ENCODE results near the gene RYR3.

RYR3 gene

DNA sequence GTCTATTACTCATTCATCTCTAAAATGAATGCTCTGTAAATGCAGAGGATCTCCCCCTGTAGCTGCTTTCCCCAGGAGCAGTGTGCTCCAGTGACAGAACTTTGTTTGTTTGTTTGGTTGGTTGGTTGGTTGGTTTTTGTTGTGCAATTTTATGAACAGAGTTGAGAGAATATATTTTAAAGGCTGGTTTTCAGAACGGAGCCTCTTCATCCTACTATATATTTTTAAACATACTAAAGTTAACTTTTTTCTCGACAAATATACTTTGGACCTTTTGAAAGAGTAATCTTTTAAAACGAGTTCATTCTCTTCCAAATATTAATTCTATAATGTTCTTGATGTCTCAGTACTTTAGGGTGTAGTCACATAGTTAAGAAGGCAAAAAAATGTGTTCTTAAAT lies 20.2 kb downstream of the RYR3 start:
- H3K27me3 ChIP-seq = peaks cover 4% of the 10 kb centered on the region
- H3K9me3 ChIP-seq = no peaks in the 10 kb centered on the region
- no peaks in the 10 kb centered on the region for H3K4me1 ChIP-seq (ENCODE audit: control insufficient read depth in 1 of 2, insufficient read depth in 1 of 2, low read depth in 1 of 2, low read length in 1 of 2)
- H3K4me3 ChIP-seq (ENCODE audit: low read depth in 1 of 2, low read length in 1 of 2) = no peak overlapping the region
- TF ChIP-seq, protein P1, sequence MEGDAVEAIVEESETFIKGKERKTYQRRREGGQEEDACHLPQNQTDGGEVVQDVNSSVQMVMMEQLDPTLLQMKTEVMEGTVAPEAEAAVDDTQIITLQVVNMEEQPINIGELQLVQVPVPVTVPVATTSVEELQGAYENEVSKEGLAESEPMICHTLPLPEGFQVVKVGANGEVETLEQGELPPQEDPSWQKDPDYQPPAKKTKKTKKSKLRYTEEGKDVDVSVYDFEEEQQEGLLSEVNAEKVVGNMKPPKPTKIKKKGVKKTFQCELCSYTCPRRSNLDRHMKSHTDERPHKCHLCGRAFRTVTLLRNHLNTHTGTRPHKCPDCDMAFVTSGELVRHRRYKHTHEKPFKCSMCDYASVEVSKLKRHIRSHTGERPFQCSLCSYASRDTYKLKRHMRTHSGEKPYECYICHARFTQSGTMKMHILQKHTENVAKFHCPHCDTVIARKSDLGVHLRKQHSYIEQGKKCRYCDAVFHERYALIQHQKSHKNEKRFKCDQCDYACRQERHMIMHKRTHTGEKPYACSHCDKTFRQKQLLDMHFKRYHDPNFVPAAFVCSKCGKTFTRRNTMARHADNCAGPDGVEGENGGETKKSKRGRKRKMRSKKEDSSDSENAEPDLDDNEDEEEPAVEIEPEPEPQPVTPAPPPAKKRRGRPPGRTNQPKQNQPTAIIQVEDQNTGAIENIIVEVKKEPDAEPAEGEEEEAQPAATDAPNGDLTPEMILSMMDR (IDR thresholded peaks at IDR 0.05) = no peak
- no peak overlapping the region for H3K27ac ChIP-seq
- no peaks in the 10 kb centered on the region for H3K36me3 ChIP-seq

DNA sequence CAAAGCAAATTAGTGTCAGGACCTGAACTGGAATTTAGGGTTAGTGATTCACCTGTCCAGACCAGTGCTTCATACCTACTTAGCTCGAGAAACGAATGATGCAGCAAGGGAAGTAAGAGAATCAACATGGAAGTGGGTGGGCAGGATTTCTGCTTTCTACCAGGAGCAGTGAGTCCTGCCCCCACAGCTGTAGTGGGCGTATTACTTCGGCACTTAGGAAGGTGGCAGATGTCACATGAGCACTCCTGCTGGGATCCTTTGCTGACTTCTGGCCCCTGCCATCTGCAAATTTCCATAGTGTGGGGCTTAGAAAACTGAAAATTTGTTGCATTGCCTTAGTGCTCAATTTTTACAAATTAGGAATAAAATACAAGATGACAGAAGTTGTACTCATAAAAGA lies 31.2 kb downstream of the RYR3 start:
- H3K27ac ChIP-seq = no peak overlapping the region
- H3K36me3 ChIP-seq = no peaks in the 10 kb centered on the region
- no peaks in the 10 kb centered on the region for H3K27me3 ChIP-seq
- H3K4me1 ChIP-seq (ENCODE audit: control insufficient read depth in 1 of 2, insufficient read depth in 1 of 2, low read depth in 1 of 2, low read length in 1 of 2) = no peaks in the 10 kb centered on the region
- H3K9me3 ChIP-seq = no peaks in the 10 kb centered on the region
- TF ChIP-seq, protein P1 (IDR thresholded peaks at IDR 0.05) = no peak
- no peak overlapping the region for H3K4me3 ChIP-seq (ENCODE audit: low read depth in 1 of 2, low read length in 1 of 2)

DNA sequence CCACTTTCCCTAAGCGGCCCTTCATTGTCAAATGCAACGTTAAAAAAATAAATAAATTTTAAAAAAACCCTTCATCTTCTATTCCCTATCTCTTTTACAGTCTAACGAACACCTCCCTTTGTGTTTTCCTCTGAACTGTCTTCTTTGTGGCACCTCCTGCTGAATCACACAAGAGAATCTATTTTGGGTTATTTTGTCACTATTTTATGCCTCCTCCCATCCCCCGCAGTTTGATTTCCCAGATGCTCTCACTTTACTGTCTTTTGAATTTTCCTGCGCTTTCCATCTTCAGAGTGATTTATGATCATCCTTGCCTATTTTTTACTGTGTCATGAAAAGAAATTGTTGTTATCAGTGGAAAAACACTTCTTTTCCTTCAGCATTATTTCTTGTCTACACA lies 32.5 kb downstream of the RYR3 start:
- TF ChIP-seq, protein P1 (IDR thresholded peaks at IDR 0.05) = no peak
- no peak overlapping the region for H3K27ac ChIP-seq

DNA sequence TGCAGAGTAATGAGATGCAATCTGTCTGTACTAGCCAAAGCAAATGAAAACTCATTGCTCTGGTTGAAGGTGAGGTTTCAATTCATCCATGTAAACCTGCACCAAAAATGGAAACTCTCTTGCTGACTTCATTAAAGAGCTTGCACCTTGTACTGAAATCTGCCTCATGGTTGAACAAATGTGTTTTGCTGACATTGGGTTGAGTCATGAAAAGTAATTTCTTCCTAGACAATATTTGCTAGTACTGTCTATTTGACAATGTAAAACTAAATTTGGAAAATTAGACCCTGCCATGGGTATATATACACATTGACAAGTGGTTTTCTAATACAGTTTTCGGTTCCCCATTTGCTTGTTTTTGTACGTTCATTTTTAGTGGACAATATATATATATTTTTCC lies 33.3 kb downstream of the RYR3 start:
- H3K27me3 ChIP-seq = no peaks in the 10 kb centered on the region
- no peaks in the 10 kb centered on the region for H3K4me1 ChIP-seq (ENCODE audit: control insufficient read depth in 1 of 2, insufficient read depth in 1 of 2, low read depth in 1 of 2, low read length in 1 of 2)
- H3K36me3 ChIP-seq = no peaks in the 10 kb centered on the region
- no peak overlapping the region for H3K27ac ChIP-seq
- no peaks in the 10 kb centered on the region for H3K9me3 ChIP-seq
- no peak overlapping the region for H3K4me3 ChIP-seq (ENCODE audit: low read depth in 1 of 2, low read length in 1 of 2)
- TF ChIP-seq, protein P1 (IDR thresholded peaks at IDR 0.05) = no peak

More for the DNA sequence above, 32.5 kb downstream of the RYR3 start:
- H3K36me3 ChIP-seq = no peaks in the 10 kb centered on the region
- H3K4me1 ChIP-seq (ENCODE audit: control insufficient read depth in 1 of 2, insufficient read depth in 1 of 2, low read depth in 1 of 2, low read length in 1 of 2) = no peaks in the 10 kb centered on the region
- H3K27me3 ChIP-seq = no peaks in the 10 kb centered on the region
- H3K9me3 ChIP-seq = no peaks in the 10 kb centered on the region
- no peak overlapping the region for H3K4me3 ChIP-seq (ENCODE audit: low read depth in 1 of 2, low read length in 1 of 2)

DNA sequence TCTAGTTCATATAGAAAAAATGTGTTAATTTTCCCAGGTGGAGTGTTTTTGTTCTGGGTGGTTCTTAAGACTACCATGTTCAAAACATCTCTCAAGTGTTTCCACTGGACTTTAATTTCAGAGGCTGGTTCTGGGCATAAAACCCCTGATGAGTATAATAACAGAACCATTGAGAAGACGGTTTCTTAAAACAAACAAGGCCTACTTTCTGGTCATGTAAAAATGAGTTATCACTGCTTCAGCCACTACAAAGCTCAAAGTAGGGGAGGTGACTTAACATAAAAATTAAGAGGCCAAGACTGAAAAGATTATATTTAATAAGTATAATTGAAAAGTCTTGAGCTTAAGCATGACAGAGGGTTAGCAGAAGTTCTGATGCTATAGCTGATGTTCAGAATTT lies 33.8 kb downstream of the RYR3 start:
- Histone ChIP-seq H3K27me3 (no peaks in the 10 kb centered on the region), H3K4me3 (ENCODE audit: low read depth in 1 of 2, low read length in 1 of 2) (no peak overlapping the region), H3K36me3 (no peaks in the 10 kb centered on the region), H3K27ac (no peak overlapping the region), H3K4me1 (ENCODE audit: control insufficient read depth in 1 of 2, insufficient read depth in 1 of 2, low read depth in 1 of 2, low read length in 1 of 2) (no peaks in the 10 kb centered on the region), H3K9me3 (no peaks in the 10 kb centered on the region)
- TF ChIP-seq, protein P1 (IDR thresholded peaks at IDR 0.05) = no peak

DNA sequence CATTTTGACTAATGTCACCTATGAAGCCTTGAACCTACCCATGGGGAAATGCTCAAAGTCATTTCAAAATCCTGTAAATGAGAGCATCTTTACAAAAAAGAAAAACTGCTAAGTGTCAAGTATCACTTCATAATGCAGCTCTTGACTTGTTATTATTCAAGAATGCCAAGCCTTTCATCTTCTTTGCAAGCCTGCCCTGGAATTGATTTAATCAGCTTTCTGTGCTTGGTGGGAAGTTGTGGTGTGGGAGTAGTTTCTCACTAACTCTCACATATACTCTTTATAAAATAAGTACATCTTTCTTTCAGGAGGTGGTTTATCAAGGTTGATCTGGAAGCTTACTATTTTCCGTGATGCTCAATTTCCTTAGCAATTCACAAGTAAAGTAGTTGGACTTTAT lies 43.6 kb downstream of the RYR3 start:
- Histone ChIP-seq H3K27me3 (peaks cover 7% of the 10 kb centered on the region), H3K9me3 (no peaks in the 10 kb centered on the region), H3K27ac (no peak overlapping the region), H3K36me3 (no peaks in the 10 kb centered on the region), H3K4me3 (ENCODE audit: low read depth in 1 of 2, low read length in 1 of 2) (no peak overlapping the region), H3K4me1 (ENCODE audit: control insufficient read depth in 1 of 2, insufficient read depth in 1 of 2, low read depth in 1 of 2, low read length in 1 of 2) (no peaks in the 10 kb centered on the region)
- TF ChIP-seq, protein P1 (IDR thresholded peaks at IDR 0.05) = no peak

All from neutrophil (primary cell).